ENCODE measurements around the gene RAB15.
A peak's percentile ranks its signal among the peaks of the same experiment; 100 is the strongest.
"Not testable (repeated sequence)": the region's sequence is repeated elsewhere in the genome, so short reads cannot be mapped to it uniquely, and the experiment has no call there.

Gene RAB15

GRCh38 chr14:64919215-64919614, 52.9 kb downstream of the RAB15 start:
- DNase-seq (ENCODE audit: low read depth) = no peak
- H3K4me3 ChIP-seq (replicated peaks; ENCODE audit: low read depth, low read length) = no peak overlapping the region
- TF ChIP-seq, protein P1, sequence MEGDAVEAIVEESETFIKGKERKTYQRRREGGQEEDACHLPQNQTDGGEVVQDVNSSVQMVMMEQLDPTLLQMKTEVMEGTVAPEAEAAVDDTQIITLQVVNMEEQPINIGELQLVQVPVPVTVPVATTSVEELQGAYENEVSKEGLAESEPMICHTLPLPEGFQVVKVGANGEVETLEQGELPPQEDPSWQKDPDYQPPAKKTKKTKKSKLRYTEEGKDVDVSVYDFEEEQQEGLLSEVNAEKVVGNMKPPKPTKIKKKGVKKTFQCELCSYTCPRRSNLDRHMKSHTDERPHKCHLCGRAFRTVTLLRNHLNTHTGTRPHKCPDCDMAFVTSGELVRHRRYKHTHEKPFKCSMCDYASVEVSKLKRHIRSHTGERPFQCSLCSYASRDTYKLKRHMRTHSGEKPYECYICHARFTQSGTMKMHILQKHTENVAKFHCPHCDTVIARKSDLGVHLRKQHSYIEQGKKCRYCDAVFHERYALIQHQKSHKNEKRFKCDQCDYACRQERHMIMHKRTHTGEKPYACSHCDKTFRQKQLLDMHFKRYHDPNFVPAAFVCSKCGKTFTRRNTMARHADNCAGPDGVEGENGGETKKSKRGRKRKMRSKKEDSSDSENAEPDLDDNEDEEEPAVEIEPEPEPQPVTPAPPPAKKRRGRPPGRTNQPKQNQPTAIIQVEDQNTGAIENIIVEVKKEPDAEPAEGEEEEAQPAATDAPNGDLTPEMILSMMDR (IDR thresholded peaks at IDR 0.05; ENCODE audit: low read length, missing control alignments) = no peak

DNA sequence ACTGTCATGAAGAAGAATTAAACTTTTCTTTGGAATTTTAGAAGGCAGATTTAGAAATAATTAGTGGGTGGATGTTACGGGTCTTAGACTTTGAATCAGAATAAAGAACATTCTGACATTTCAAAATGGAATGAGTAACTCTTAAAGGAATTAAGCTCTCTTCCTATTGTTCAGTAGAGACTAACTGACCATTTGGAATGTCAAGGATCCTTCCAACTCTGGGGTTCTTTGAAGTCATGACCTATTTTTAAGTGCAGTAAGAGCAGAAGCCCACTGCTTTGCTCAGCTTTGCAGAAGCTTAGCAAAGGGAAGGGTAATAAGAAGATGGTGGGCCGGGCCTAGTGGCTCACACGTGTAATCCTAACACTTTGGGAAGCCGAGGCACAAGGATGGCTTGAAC, 53.9 kb downstream of the RAB15 start:
- TF ChIP-seq, protein P1 (IDR thresholded peaks at IDR 0.05; ENCODE audit: low read length, missing control alignments) = no peak
- H3K4me3 ChIP-seq (replicated peaks; ENCODE audit: low read depth, low read length) = no peak overlapping the region
- peak; percentile 25 for DNase-seq (ENCODE audit: low read depth)

DNA sequence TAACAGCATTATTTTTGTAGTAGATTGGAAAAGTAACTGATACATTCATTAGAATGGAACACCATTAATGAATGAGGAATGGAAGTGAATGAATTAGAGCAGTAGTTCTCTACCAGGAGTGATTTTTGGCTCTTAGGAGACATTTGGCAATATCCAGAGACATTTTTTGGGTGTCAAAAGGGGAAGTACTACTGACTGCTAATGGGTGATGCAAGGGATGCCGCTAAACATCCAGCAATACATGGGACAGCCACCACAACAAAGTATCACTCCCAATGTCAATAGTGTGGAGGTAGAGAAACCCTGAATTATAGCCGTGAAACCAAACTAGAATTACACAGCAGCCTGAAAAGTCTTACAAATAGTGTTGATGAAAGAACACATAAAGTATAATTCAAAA, 56.3 kb downstream of the RAB15 start:
- TF ChIP-seq, protein P1 (IDR thresholded peaks at IDR 0.05; ENCODE audit: low read length, missing control alignments) = no peak
- DNase-seq (ENCODE audit: low read depth) = no peak
- no peak overlapping the region for H3K4me3 ChIP-seq (replicated peaks; ENCODE audit: low read depth, low read length)

GRCh38 chr14:64915029-64915424, 57.1 kb downstream of the RAB15 start:
- H3K4me3 ChIP-seq (replicated peaks; ENCODE audit: low read depth, low read length) = peak overlapping the region; percentile 90
- TF ChIP-seq, protein P1 (IDR thresholded peaks at IDR 0.05; ENCODE audit: low read length, missing control alignments) = no peak
- DNase-seq (ENCODE audit: low read depth) = no peak

DNA sequence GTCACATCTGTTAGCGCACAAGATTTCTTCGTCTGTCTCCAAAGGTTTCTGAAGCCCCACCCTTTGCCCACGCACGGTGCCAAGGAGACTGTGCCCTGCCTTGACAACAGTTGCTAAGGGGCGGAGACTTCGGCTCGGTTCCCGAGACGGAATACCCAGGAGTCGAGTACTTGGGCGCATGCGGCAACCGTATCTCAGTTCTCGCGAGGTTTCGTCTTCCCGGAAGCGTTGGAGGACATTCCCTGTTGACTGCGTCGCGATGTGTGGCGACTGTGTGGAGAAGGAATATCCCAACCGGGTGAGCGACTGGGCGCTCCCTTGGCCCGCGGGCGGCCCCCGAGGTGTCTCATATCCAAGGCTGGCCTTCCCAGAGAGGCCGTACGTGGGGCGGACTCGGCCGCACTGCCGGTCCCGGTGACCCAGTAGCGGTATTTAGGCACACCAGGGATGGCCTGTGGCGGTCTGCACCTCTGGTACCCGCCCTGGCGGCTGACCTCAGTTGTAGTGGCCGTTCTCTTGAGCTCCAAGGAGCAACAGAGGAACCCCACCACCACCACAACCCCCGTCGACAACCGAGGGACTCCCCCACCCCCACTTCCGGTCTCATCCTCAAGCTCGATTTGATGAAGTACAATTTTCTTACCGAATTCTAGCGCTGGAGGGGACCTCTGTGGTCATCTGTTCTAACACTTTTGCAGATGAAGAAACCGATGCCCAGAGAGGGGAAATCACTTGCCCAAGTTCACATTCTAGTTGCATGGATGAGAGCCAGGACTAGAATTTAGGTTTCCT, 57.7 kb downstream of the RAB15 start, which contains the start of gene CHURC1:
Gene CHURC1, plus strand, starts transcription at position 219 of the 792 bp plus-strand sequence. Its CDS starts 41 bp downstream, at position 260.
- DNase-seq (ENCODE audit: low read depth) = peak; percentile 99
- TF ChIP-seq, protein P1 (IDR thresholded peaks at IDR 0.05; ENCODE audit: low read length, missing control alignments) = no peak

DNA sequence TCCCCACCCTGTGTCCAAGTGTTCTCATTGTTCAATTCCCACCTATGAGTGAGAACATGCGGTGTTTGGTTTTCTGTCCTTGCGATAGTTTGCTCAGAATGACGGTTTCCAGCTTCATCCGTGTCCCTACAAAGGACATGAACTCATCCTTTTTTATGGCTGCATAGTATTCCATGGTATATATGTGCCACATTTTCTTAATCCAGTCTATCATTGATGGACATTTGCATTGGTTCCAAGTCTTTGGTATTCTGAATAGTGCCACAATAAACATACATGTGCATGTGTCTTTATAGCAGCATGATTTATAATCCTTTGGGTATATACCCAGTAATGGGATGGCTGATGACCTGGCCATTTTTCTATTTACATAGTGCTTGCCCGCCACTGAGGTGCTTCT, 58.7 kb downstream of the RAB15 start:
- not testable (repeated sequence) for H3K4me3 ChIP-seq (replicated peaks; ENCODE audit: low read depth, low read length); DNase-seq (ENCODE audit: low read depth)

More for the DNA sequence above, 57.7 kb downstream of the RAB15 start, which contains the start of gene CHURC1:
- H3K4me3 ChIP-seq (replicated peaks; ENCODE audit: low read depth, low read length) = peak within 1 kb of the TSS; percentile 90

DNA sequence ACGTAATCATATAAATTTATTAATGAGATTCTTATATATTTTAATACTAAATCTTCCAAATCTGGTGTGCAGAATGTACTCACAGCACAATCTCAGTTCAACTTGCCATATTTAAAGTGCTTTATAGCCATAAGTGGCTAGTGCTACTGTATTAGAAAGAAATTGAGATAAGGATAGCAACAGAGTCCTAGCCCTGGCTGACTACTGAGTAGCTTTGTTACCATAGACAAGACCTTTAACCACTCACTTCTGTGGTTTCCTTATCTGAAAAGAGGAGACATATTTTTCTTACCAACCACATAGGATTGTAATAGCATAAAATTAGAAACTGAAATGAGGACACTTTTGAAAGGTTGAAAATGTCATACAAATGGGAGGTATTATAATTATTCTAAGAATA, 59.9 kb downstream of the RAB15 start:
- H3K4me3 ChIP-seq (replicated peaks; ENCODE audit: low read depth, low read length) = no peak overlapping the region
- TF ChIP-seq, protein P1 (IDR thresholded peaks at IDR 0.05; ENCODE audit: low read length, missing control alignments) = no peak
- DNase-seq (ENCODE audit: low read depth) = no peak

Measured in fibroblast of pulmonary artery (primary cell).